Activated CD4-positive, alpha-beta T cell treated with anti-CD3 and anti-CD28 coated beads, Interleukin-2, amount 50 U/mL, for 24 hours (primary cell): ENCODE results near the gene GUCY1A2.
"Not testable (repeated sequence)": the region's sequence is repeated elsewhere in the genome, so short reads cannot be mapped to it uniquely, and the experiment has no call there.

Experiments used
- DNase-seq, 2 donors: peaks; one replicate each; pipeline ENCODE4 v3.0.0-alpha.2; 2020; ENCODE audit warnings: low read depth in 1 of 2, low spot score in 1 of 2

The GUCY1A2 gene

GRCh38 chr11:106943089-106943488, 75.2 kb downstream of the GUCY1A2 start:
- DNase-seq: no peak

GRCh38 chr11:106939157-106939556, 79.1 kb downstream of the GUCY1A2 start:
- DNase-seq: no peak

GRCh38 chr11:106937111-106937510, 81.2 kb downstream of the GUCY1A2 start:
- no peak for DNase-seq

GRCh38 chr11:106925245-106925644, 93.0 kb downstream of the GUCY1A2 start:
- no peak for DNase-seq

- no peak for DNase-seq
Observed at GRCh38 chr11:106920899-106921509, 97.3 kb downstream of the GUCY1A2 start.

- DNase-seq: no peak
Observed at GRCh38 chr11:106917973-106918372, 100.3 kb downstream of the GUCY1A2 start.

- no peak for DNase-seq
Observed at GRCh38 chr11:106914409-106914808, 103.9 kb downstream of the GUCY1A2 start.

GRCh38 chr11:106913141-106913540, 105.1 kb downstream of the GUCY1A2 start:
- no peak for DNase-seq

- DNase-seq: no peak
Observed at GRCh38 chr11:106904826-106905225, 113.5 kb downstream of the GUCY1A2 start.

- DNase-seq: no peak
Observed at GRCh38 chr11:106889718-106890117, 128.6 kb downstream of the GUCY1A2 start.

GRCh38 chr11:106888386-106888785, 129.9 kb downstream of the GUCY1A2 start:
- DNase-seq: no peak

- not testable (repeated sequence) for DNase-seq
Observed at GRCh38 chr11:106883693-106884092, 134.6 kb downstream of the GUCY1A2 start.

GRCh38 chr11:106879832-106880546, 138.3 kb downstream of the GUCY1A2 start:
- DNase-seq: no peak

GRCh38 chr11:106879029-106879428, 139.2 kb downstream of the GUCY1A2 start:
- no peak for DNase-seq

GRCh38 chr11:106875013-106875412, 143.3 kb downstream of the GUCY1A2 start:
- DNase-seq: no peak

GRCh38 chr11:106872246-106872645, 146.0 kb downstream of the GUCY1A2 start:
- no peak for DNase-seq

GRCh38 chr11:106858200-106858599, 160.1 kb downstream of the GUCY1A2 start:
- DNase-seq: no peak

GRCh38 chr11:106856566-106856965, 161.7 kb downstream of the GUCY1A2 start:
- DNase-seq: no peak

- no peak for DNase-seq
Observed at GRCh38 chr11:106854429-106854828, 163.8 kb downstream of the GUCY1A2 start.

- DNase-seq: no peak
Observed at GRCh38 chr11:106853850-106854401, 164.3 kb downstream of the GUCY1A2 start.

GRCh38 chr11:106852779-106853178, 165.5 kb downstream of the GUCY1A2 start:
- DNase-seq: no peak

- no peak for DNase-seq
Observed at GRCh38 chr11:106848526-106848925, 169.8 kb downstream of the GUCY1A2 start.

GRCh38 chr11:106842134-106842533, 176.1 kb downstream of the GUCY1A2 start:
- no peak for DNase-seq
